ENCODE results near the gene FAF1. TPM values are rescaled to one million over a fixed set of nuclear protein-coding genes. Genes with fewer than 3 reads are reported as not detected.

The FAF1 gene
- total and polyA plus RNA-seq, 9 of the 15 experiments (the other 6 are each of a cell fraction or from before 2014, with no cell fraction given) = 48.7 to 225 (median 118) TPM

- TF ChIP-seq NONO (IDR thresholded peaks at IDR 0.05; ENCODE audit: low read depth in 2 of 2, low read length in 1 of 2) (peak in 1 of 2 experiments; percentile 76; a peak in 2 of 4 replicates), ZBTB49 (CRISPR knock-in tag; IDR thresholded peaks at IDR 0.05; ENCODE audit: borderline replicate concordance) (no peak), PTBP1 (IDR thresholded peaks at IDR 0.05; ENCODE audit: low read depth, low read length) (no peak), ZNF444 (CRISPR knock-in tag; IDR thresholded peaks at IDR 0.05) (no peak), SMAD2 (IDR thresholded peaks at IDR 0.05; ENCODE audit: low read depth, low read length) (no peak), PCBP2 (IDR thresholded peaks at IDR 0.05; ENCODE audit: low read depth, low read length, poor library complexity, severe bottlenecking) (no peak), NCOA2 (IDR thresholded peaks at IDR 0.05; ENCODE audit: partially characterized antibody in 2 of 2) (peak; percentile 39 to 57), MYBL2 (IDR thresholded peaks at IDR 0.05; ENCODE audit: low read depth) (peak; percentile 40; the same call in 1 of the 2 replicates), MYBL2 (CRISPR knock-in tag; IDR thresholded peaks at IDR 0.05; ENCODE audit: borderline replicate concordance) (no peak), ZBTB34 (CRISPR knock-in tag; IDR thresholded peaks at IDR 0.05) (no peak), KDM4B (IDR thresholded peaks at IDR 0.05; ENCODE audit: borderline replicate concordance in 2 of 2, low read depth in 1 of 2) (no peak), POLR2AphosphoS2 (IDR thresholded peaks at IDR 0.05; ENCODE audit: low read length) (no peak), RHOXF2B (CRISPR knock-in tag; conservative IDR thresholded peaks at IDR 0.05) (no peak), ZMIZ1 (IDR thresholded peaks at IDR 0.05; ENCODE audit: low read depth in 2 of 2, low read length in 2 of 2) (no peak), EGR1 (conservative IDR thresholded peaks at IDR 0.05) (no peak), SNAPC5 (CRISPR knock-in tag; IDR thresholded peaks at IDR 0.05) (no peak), ZNF830 (CRISPR knock-in tag; IDR thresholded peaks at IDR 0.05) (no peak)
Observed at GRCh38 chr1:50873458-50874187, 86.4 kb downstream of the FAF1 start (continued).

Measured in K562 (cell line).